Osteocyte (in vitro differentiated cells): ENCODE measurements around the gene TTC34. TPM values are rescaled to one million over a fixed set of nuclear protein-coding genes. Genes with fewer than 3 reads are reported as not detected.

Experiments
- DNase-seq: peaks from one replicate; pipeline ENCODE4 v3.0.0; 2021; ENCODE audit warnings: mixed read lengths; ENCODE audit not compliant: unreplicated experiment; ENCODE audit errors: extremely low spot score
- H3K27ac Mint-ChIP-seq: one replicate; pipeline ENCODE4 v1.8.0; 2021; ENCODE audit warnings: mild to moderate bottlenecking, mixed read lengths; ENCODE audit not compliant: unreplicated experiment
- H3K27me3 Mint-ChIP-seq: one replicate; pipeline ENCODE4 v1.8.0; 2021; ENCODE audit warnings: mixed read lengths; ENCODE audit not compliant: unreplicated experiment
- H3K36me3 Mint-ChIP-seq: one replicate; pipeline ENCODE4 v1.8.0; 2021; ENCODE audit warnings: mixed read lengths; ENCODE audit not compliant: unreplicated experiment
- H3K4me1 Mint-ChIP-seq: one replicate; pipeline ENCODE4 v1.8.0; 2021; ENCODE audit warnings: mixed read lengths; ENCODE audit not compliant: unreplicated experiment
- H3K4me3 Mint-ChIP-seq: one replicate; pipeline ENCODE4 v1.8.0; 2021; ENCODE audit warnings: mild to moderate bottlenecking, moderate library complexity, mixed read lengths; ENCODE audit not compliant: unreplicated experiment
- H3K9me3 Mint-ChIP-seq: one replicate; pipeline ENCODE4 v1.8.0; 2021; ENCODE audit warnings: mixed read lengths; ENCODE audit not compliant: unreplicated experiment
- total RNA-seq: library from RNA; stranded (reverse); gene quantifications from 2 replicates; pipeline ENCODE4 v1.2.1, GENCODE V29; 2021
- TF ChIP-seq, protein P1 (sequence below): fragments of 200-600 bp; sonication (generic); IDR thresholded peaks from 2 replicates; pipeline ENCODE4 v1.5.0; 2021; ENCODE audit warnings: antibody characterized with exemption, mild to moderate bottlenecking, moderate library complexity

The TTC34 gene
- total RNA-seq, 1 donor from 2014 or later: 1.7 TPM

DNA sequence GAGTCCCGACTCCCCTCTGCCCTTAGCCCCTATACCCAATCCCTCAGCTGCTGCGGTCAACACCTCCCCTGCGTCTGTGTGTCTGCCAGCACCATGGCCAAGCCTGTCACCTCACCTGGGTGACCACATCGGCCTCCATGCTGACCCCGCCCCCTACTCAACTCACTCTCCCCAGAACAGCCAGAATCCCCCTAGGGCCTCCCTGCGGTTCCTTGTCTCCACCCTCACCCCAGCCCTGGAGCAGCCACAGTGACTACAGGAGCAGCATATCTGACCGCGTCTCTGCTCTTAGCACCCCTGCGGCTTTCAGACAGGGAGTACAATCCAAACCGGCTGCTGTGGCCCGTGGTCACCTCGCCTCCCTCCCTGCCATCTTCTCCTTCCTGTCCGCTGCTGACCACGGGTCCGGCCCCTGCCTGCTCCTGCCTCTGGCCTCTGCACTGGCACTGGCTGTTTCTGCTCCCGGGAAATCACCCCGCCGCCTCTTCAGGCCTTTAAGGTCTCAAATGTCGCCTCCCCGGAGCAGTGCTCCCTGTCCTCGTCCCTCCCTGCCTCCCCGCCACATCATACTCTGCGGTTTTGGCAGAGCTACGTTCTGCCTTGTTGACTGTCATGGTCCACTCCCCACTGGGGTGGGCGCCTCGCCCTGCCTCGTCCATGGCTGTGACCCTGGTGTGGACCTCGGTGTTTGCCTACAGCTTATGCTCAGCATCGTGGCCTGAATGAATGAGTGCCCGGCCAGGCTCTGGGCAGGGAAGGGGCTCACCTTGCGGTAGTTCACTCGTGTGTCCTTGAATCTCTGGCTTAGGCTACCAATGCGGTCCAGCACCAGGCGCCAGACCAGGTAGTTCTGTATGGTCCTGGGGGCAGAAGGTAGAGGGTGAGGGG, 203.8 kb downstream of the TTC34 start:
- H3K9me3 Mint-ChIP-seq: peaks cover 3% of the 10 kb centered on the region
- TF ChIP-seq, protein P1, sequence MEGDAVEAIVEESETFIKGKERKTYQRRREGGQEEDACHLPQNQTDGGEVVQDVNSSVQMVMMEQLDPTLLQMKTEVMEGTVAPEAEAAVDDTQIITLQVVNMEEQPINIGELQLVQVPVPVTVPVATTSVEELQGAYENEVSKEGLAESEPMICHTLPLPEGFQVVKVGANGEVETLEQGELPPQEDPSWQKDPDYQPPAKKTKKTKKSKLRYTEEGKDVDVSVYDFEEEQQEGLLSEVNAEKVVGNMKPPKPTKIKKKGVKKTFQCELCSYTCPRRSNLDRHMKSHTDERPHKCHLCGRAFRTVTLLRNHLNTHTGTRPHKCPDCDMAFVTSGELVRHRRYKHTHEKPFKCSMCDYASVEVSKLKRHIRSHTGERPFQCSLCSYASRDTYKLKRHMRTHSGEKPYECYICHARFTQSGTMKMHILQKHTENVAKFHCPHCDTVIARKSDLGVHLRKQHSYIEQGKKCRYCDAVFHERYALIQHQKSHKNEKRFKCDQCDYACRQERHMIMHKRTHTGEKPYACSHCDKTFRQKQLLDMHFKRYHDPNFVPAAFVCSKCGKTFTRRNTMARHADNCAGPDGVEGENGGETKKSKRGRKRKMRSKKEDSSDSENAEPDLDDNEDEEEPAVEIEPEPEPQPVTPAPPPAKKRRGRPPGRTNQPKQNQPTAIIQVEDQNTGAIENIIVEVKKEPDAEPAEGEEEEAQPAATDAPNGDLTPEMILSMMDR: no peak
- H3K36me3 Mint-ChIP-seq: no peaks in the 10 kb centered on the region
- H3K4me3 Mint-ChIP-seq: no peak overlapping the region
- no peak for DNase-seq
- no peaks in the 10 kb centered on the region for H3K4me1 Mint-ChIP-seq
- peaks cover 22% of the 10 kb centered on the region for H3K27me3 Mint-ChIP-seq
- no peak overlapping the region for H3K27ac Mint-ChIP-seq

GRCh38 chr1:2596530-2597333, 204.8 kb downstream of the TTC34 start:
- DNase-seq: no peak
- H3K27ac Mint-ChIP-seq: no peak overlapping the region
- no peaks in the 10 kb centered on the region for H3K4me1 Mint-ChIP-seq
- H3K36me3 Mint-ChIP-seq: no peaks in the 10 kb centered on the region
- TF ChIP-seq, protein P1: no peak
- H3K4me3 Mint-ChIP-seq: no peak overlapping the region
- peaks cover 15% of the 10 kb centered on the region for H3K27me3 Mint-ChIP-seq
- H3K9me3 Mint-ChIP-seq: peaks cover 3% of the 10 kb centered on the region

DNA sequence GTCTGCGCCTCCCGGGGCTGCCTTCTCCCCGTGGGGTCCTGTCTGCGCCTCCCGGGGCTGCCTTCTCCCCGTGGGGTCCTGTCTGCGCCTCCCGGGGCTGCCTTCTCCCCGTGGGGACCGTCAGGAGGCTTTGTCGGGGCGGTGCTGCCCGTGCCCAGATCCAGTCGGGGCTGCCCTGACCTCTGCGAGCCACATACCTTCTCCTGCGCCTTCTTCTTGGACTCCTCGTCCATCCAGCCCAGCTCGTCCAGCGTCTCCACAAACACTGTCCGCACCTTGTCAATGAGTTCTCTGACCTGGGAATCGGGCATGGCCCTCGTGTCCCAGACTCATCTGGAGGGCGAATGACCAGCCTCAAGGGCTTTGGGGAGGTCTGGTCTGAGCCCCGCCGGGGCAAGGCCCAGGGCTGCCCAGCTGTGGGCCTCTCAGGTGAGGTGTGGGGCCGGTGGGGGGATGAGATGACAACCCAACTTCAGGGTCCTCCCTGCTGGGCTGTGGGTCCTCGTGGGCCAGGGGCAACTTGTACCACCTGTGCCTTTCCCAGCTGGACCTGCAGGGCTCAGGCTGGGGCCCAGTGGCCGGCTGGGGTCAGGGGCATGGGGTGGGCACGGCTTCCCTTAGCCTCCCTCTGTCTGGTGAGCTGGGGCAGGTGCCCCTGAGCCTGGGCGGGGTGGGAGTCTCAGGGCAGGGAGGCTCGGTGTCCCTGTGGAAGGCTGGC, 205.5 kb downstream of the TTC34 start:
- H3K27me3 Mint-ChIP-seq: peaks cover 8% of the 10 kb centered on the region
- peak; percentile 83 for DNase-seq
- TF ChIP-seq, protein P1: no peak
- H3K27ac Mint-ChIP-seq: no peak overlapping the region
- H3K9me3 Mint-ChIP-seq: peaks cover 3% of the 10 kb centered on the region
- no peak overlapping the region for H3K4me3 Mint-ChIP-seq
- no peaks in the 10 kb centered on the region for H3K36me3 Mint-ChIP-seq
- no peaks in the 10 kb centered on the region for H3K4me1 Mint-ChIP-seq

DNA sequence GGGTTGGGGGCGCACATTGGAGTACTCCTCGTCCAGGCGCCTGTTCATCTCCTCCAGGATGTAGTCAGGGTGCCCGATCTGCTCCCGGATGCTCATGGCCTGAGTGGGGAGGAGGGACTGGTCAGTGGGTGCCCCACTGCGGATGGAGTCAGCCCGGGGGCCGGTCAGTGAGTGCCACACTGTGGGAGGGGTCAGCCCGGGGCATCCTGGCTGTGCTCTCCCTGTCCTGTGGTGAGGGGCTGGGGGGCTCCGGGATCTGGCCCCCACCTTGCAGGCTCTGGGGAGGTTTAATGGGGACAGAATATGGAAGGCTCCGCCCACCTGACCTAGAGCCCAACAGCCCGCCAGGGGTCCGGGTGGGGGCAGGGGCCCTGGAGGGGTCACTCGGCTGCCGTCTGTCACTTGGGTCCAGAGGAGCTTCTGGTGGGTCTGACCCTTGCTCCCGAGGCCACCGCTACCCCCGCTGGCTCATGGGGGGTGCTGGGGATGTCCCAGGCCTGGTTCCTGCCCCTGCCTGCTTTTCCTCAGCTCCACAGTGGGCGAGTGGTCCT, 206.2 kb downstream of the TTC34 start:
- H3K27me3 Mint-ChIP-seq: peaks cover 2% of the 10 kb centered on the region
- no peaks in the 10 kb centered on the region for H3K4me1 Mint-ChIP-seq
- TF ChIP-seq, protein P1: no peak
- H3K36me3 Mint-ChIP-seq: no peaks in the 10 kb centered on the region
- H3K4me3 Mint-ChIP-seq: no peak overlapping the region
- no peak overlapping the region for H3K27ac Mint-ChIP-seq
- DNase-seq: no peak
- H3K9me3 Mint-ChIP-seq: peaks cover 3% of the 10 kb centered on the region
